SK-N-MC (cell line): ENCODE results near the gene EFCAB6.

Experiments used
- DNase-seq: peaks from one replicate; pipeline ENCODE4 v3.0.0-alpha.2; 2011; ENCODE audit warnings: low read depth, low spot score
- H3K27ac ChIP-seq: fragments of 200-600 bp; sonication (generic); 2 replicates; pipeline ENCODE4 v1.5.1; 2016; ENCODE audit warnings: mixed run types
- H3K36me3 ChIP-seq: fragments of 200-600 bp; sonication (generic); 2 replicates; pipeline ENCODE4 v1.6.1; 2017; ENCODE audit warnings: antibody characterized with exemption, low read length, mixed read lengths; ENCODE audit not compliant: insufficient read depth
- H3K4me3 ChIP-seq: fragments of 200-600 bp; sonication (generic); 2 replicates; pipeline ENCODE4 v1.5.1; 2016
- H3K9ac ChIP-seq: fragments of 200-600 bp; sonication (generic); 2 replicates; pipeline ENCODE4 v1.8.0; 2017; ENCODE audit warnings: mixed run types, mixed read lengths; ENCODE audit not compliant: insufficient read length
- H3K9me3 ChIP-seq: fragments of 200-600 bp; sonication (generic); 2 replicates; pipeline ENCODE4 v1.6.1; 2017; ENCODE audit warnings: low read depth, mild to moderate bottlenecking, antibody characterized with exemption, low read length, moderate library complexity, mixed read lengths
- EZH2 ChIP-seq: fragments of 200-600 bp; sonication (generic); IDR thresholded peaks from one replicate; pipeline ENCODE4 v1.6.1; 2017; ENCODE audit warnings: antibody characterized with exemption
- FOXP2 ChIP-seq: optimal IDR thresholded peaks from 2 replicates; pipeline ENCODE3; 2011; ENCODE audit warnings: mild to moderate bottlenecking, moderate library complexity; ENCODE audit not compliant: insufficient read depth; ENCODE audit errors: extremely low read length, control extremely low read depth
- POLR2AphosphoS5 ChIP-seq: IDR thresholded peaks from 2 replicates; pipeline ENCODE4 v1.6.1; 2012; ENCODE audit warnings: mild to moderate bottlenecking, low read depth, low read length, borderline replicate concordance

Gene EFCAB6

GRCh38 chr22:43546186-43546585 is 265.9 kb downstream of the EFCAB6 start:
- no peak overlapping the region for H3K4me3 ChIP-seq
- no peaks in the 10 kb centered on the region for H3K36me3 ChIP-seq
- H3K9me3 ChIP-seq: no peaks in the 10 kb centered on the region
- no peak overlapping the region for H3K9ac ChIP-seq
- TF ChIP-seq FOXP2 (no peak), POLR2AphosphoS5 (no peak), EZH2 (no peak)
- no peak for DNase-seq
- H3K27ac ChIP-seq: no peak overlapping the region

GRCh38 chr22:43544289-43544673 is 267.8 kb downstream of the EFCAB6 start:
- Histone ChIP-seq H3K36me3 (no peaks in the 10 kb centered on the region), H3K4me3 (no peak overlapping the region), H3K27ac (no peak overlapping the region), H3K9me3 (no peaks in the 10 kb centered on the region), H3K9ac (no peak overlapping the region)
- DNase-seq: no peak
- TF ChIP-seq FOXP2 (no peak), POLR2AphosphoS5 (no peak), EZH2 (no peak)

GRCh38 chr22:43543522-43544288 is 268.4 kb downstream of the EFCAB6 start:
- H3K9ac ChIP-seq: no peak overlapping the region
- TF ChIP-seq FOXP2: no peak
- TF ChIP-seq POLR2AphosphoS5: no peak
- no peak for TF ChIP-seq EZH2
- DNase-seq: no peak
- H3K27ac ChIP-seq: no peak overlapping the region
- no peak overlapping the region for H3K4me3 ChIP-seq
- H3K36me3 ChIP-seq: no peaks in the 10 kb centered on the region
- no peaks in the 10 kb centered on the region for H3K9me3 ChIP-seq

GRCh38 chr22:43542681-43543521 is 269.2 kb downstream of the EFCAB6 start:
- H3K4me3 ChIP-seq: no peak overlapping the region
- no peaks in the 10 kb centered on the region for H3K36me3 ChIP-seq
- no peak overlapping the region for H3K9ac ChIP-seq
- H3K9me3 ChIP-seq: no peaks in the 10 kb centered on the region
- TF ChIP-seq EZH2 (no peak), FOXP2 (no peak), POLR2AphosphoS5 (no peak)
- no peak for DNase-seq
- H3K27ac ChIP-seq: no peak overlapping the region

- Histone ChIP-seq H3K36me3 (no peaks in the 10 kb centered on the region), H3K27ac (no peak overlapping the region), H3K9ac (no peak overlapping the region), H3K9me3 (no peaks in the 10 kb centered on the region), H3K4me3 (no peak overlapping the region)
- DNase-seq: no peak
- no peak for TF ChIP-seq POLR2AphosphoS5
- TF ChIP-seq EZH2: no peak
- no peak for TF ChIP-seq FOXP2
These were observed 270.4 kb downstream of the EFCAB6 start for GRCh38 chr22:43541462-43542407.

GRCh38 chr22:43541022-43541421 is 271.1 kb downstream of the EFCAB6 start:
- Histone ChIP-seq H3K36me3 (no peaks in the 10 kb centered on the region), H3K27ac (no peak overlapping the region), H3K9ac (no peak overlapping the region), H3K4me3 (no peak overlapping the region), H3K9me3 (no peaks in the 10 kb centered on the region)
- no peak for DNase-seq
- TF ChIP-seq POLR2AphosphoS5 (no peak), FOXP2 (no peak), EZH2 (no peak)

GRCh38 chr22:43540529-43540923 is 271.6 kb downstream of the EFCAB6 start:
- H3K9ac ChIP-seq: no peak overlapping the region
- H3K27ac ChIP-seq: no peak overlapping the region
- TF ChIP-seq FOXP2 (no peak), POLR2AphosphoS5 (no peak), EZH2 (no peak)
- no peaks in the 10 kb centered on the region for H3K9me3 ChIP-seq
- no peak for DNase-seq
- no peaks in the 10 kb centered on the region for H3K36me3 ChIP-seq
- no peak overlapping the region for H3K4me3 ChIP-seq
